OCI-LY1 (cell line): ENCODE results near the gene ITGA6.

Experiments used
- H2AFZ ChIP-seq: fragments of 200-600 bp; sonication (generic), shearing (Covaris generic); 2 replicates; pipeline ENCODE4 v1.6.0; 2014; ENCODE audit warnings: antibody characterized with exemption, mild to moderate bottlenecking, low read length
- H3F3A ChIP-seq: fragments of 200-600 bp; sonication (generic), shearing (Covaris generic); 2 replicates; pipeline ENCODE4 v1.6.0; 2014; ENCODE audit warnings: mild to moderate bottlenecking, antibody characterized with exemption, low read length, moderate library complexity; ENCODE audit not compliant: insufficient read depth
- H3K27ac ChIP-seq: fragments of 200-600 bp; sonication (generic); 2 replicates; pipeline ENCODE4 v1.5.1; 2014; ENCODE audit warnings: low read length, mixed run types, mild to moderate bottlenecking, low read depth; ENCODE audit not compliant: poor library complexity, severe bottlenecking
- H3K27me3 ChIP-seq: fragments of 200-600 bp; sonication (generic); 2 replicates; pipeline ENCODE4 v1.6.0; 2014; ENCODE audit warnings: antibody characterized with exemption, mild to moderate bottlenecking, low read length, moderate library complexity; ENCODE audit not compliant: insufficient read depth
- H3K36me3 ChIP-seq: fragments of 200-600 bp; sonication (generic); 2 replicates; pipeline ENCODE4 v1.6.1; 2014; ENCODE audit warnings: mild to moderate bottlenecking, antibody characterized with exemption, low read length, moderate library complexity, mixed read lengths; ENCODE audit not compliant: insufficient read depth
- H3K4me1 ChIP-seq: fragments of 200-600 bp; sonication (generic); 2 replicates; pipeline ENCODE4 v1.5.1; 2014; ENCODE audit warnings: mild to moderate bottlenecking, low read length, moderate library complexity; ENCODE audit not compliant: insufficient read depth, severe bottlenecking
- H3K4me2 ChIP-seq: fragments of 200-600 bp; sonication (generic), shearing (Covaris generic); 2 replicates; pipeline ENCODE4 v1.6.1; 2014; ENCODE audit warnings: low read length
- H3K4me3 ChIP-seq: fragments of 200-600 bp; sonication (generic); 2 replicates; pipeline ENCODE4 v1.5.1; 2014; ENCODE audit warnings: low read length, low read depth, mild to moderate bottlenecking, mixed read lengths; ENCODE audit not compliant: poor library complexity, severe bottlenecking
- H3K79me2 ChIP-seq: fragments of 200-600 bp; shearing (Covaris generic); 2 replicates; pipeline ENCODE4 v1.6.1; 2016; ENCODE audit warnings: mixed run types, low read length, mixed read lengths; ENCODE audit not compliant: insufficient read depth
- H3K9ac ChIP-seq: fragments of 200-600 bp; sonication (generic), shearing (Covaris generic); 2 replicates; pipeline ENCODE4 v1.6.1; 2014; ENCODE audit warnings: mild to moderate bottlenecking, low read length, mixed read lengths
- H3K9me2 ChIP-seq: fragments of 200-600 bp; sonication (generic), shearing (Covaris generic); 2 replicates; pipeline ENCODE4 v1.6.1; 2014; ENCODE audit warnings: low read depth, mild to moderate bottlenecking, low read length, mixed read lengths
- H3K9me3 ChIP-seq: fragments of 200-600 bp; shearing (Covaris generic); 2 replicates; pipeline ENCODE4 v1.6.1; 2014; ENCODE audit warnings: low read length, mixed read lengths
- H4K20me1 ChIP-seq: fragments of 200-600 bp; sonication (generic), shearing (Covaris generic); 2 replicates; pipeline ENCODE4 v1.6.0; 2016; ENCODE audit warnings: mild to moderate bottlenecking, low read length; ENCODE audit not compliant: insufficient read depth
- CTCF ChIP-seq: fragments of 200-600 bp; sonication (generic), shearing (Covaris generic); IDR thresholded peaks from 2 replicates; pipeline ENCODE4 v1.5.1; 2017; ENCODE audit warnings: mild to moderate bottlenecking, antibody characterized with exemption, low read length, moderate library complexity, mixed read lengths
- EZH2 ChIP-seq: fragments of 200-600 bp; sonication (generic), shearing (Covaris generic); IDR thresholded peaks from 2 replicates; pipeline ENCODE4 v1.8.0; 2017; ENCODE audit warnings: borderline replicate concordance, mixed run types, mild to moderate bottlenecking, antibody characterized with exemption, low read length, moderate library complexity, mixed read lengths

Gene ITGA6

GRCh38 chr2:172512810-172513523, 85.6 kb downstream of the ITGA6 start:
- Histone ChIP-seq H2AFZ (no peak overlapping the region), H3K36me3 (peaks cover 10% of the 10 kb centered on the region; the same call in 1 of the 2 replicates), H3K79me2 (no peaks in the 10 kb centered on the region), H3K4me1 (peaks cover 27% of the 10 kb centered on the region), H3K9ac (no peak overlapping the region), H4K20me1 (no peaks in the 10 kb centered on the region), H3K9me3 (peaks cover 10% of the 10 kb centered on the region; the same call in 1 of the 2 replicates), H3K9me2 (no peaks in the 10 kb centered on the region), H3K27me3 (no peaks in the 10 kb centered on the region), H3K4me3 (no peak overlapping the region), H3K27ac (no peak overlapping the region), H3K4me2 (no peak overlapping the region), H3F3A (no peaks in the 10 kb centered on the region)
- TF ChIP-seq CTCF: no peak
- no peak for TF ChIP-seq EZH2

- no peak overlapping the region for H3K4me3 ChIP-seq
- no peaks in the 10 kb centered on the region for H3K27me3 ChIP-seq
- H3K79me2 ChIP-seq: no peaks in the 10 kb centered on the region
- H3F3A ChIP-seq: no peaks in the 10 kb centered on the region
- peaks cover 27% of the 10 kb centered on the region for H3K4me1 ChIP-seq
- H4K20me1 ChIP-seq: no peaks in the 10 kb centered on the region
- H3K36me3 ChIP-seq: peaks cover 10% of the 10 kb centered on the region; the same call in 1 of the 2 replicates
- peaks cover 10% of the 10 kb centered on the region; the same call in 1 of the 2 replicates for H3K9me3 ChIP-seq
- no peak overlapping the region for H3K27ac ChIP-seq
- TF ChIP-seq CTCF: no peak
- TF ChIP-seq EZH2: no peak
- H3K9ac ChIP-seq: no peak overlapping the region
- H3K4me2 ChIP-seq: no peak overlapping the region
- H2AFZ ChIP-seq: no peak overlapping the region
- no peaks in the 10 kb centered on the region for H3K9me2 ChIP-seq
These were observed 86.1 kb downstream of the ITGA6 start for GRCh38 chr2:172513524-172513900.

DNA sequence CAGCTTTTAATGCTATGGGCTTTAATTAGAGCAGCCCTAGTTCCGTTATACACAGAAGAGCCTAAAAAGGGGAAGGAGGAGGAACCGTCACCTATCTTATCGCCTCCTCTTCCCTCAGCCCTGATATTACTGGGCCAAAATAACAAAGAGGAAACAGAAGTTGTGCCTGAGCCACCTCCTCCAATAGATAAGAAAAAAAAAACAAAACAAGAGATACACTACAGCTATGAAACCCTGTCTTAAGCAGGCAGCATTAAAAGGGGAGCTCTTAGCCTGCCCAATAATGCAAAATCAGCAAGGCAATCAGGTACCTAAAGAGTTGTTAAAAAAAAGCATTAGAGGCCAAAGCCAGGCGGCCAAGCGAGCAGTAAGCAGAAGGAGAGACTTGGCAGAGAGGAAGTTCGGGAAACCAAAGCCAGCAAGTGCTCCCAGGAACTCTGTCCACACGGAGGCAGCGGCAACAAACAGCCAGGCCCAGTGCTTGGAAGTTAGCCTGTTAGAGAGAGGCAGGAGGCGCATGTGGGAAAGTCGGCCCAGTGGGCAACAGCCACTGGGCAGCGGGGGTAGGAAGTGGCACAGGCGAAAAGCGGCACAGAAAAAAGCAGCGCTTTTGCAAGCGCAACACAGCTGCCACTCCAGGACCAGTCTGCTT, 86.7 kb downstream of the ITGA6 start:
- Histone ChIP-seq H3K4me2 (peak overlapping the region; percentile 18; the same call in 1 of the 2 replicates), H3K9me3 (peaks cover 10% of the 10 kb centered on the region; the same call in 1 of the 2 replicates), H3K36me3 (peaks cover 10% of the 10 kb centered on the region; the same call in 1 of the 2 replicates), H3K9me2 (no peaks in the 10 kb centered on the region), H3K27me3 (no peaks in the 10 kb centered on the region), H3K9ac (no peak overlapping the region), H3K79me2 (no peaks in the 10 kb centered on the region), H3K4me3 (no peak overlapping the region), H3F3A (no peaks in the 10 kb centered on the region), H3K4me1 (peaks cover 27% of the 10 kb centered on the region), H4K20me1 (no peaks in the 10 kb centered on the region), H3K27ac (no peak overlapping the region), H2AFZ (no peak overlapping the region)
- no peak for TF ChIP-seq EZH2
- TF ChIP-seq CTCF: no peak
